Measurements from ENCODE around the gene WNK4.

Gene WNK4

DNA sequence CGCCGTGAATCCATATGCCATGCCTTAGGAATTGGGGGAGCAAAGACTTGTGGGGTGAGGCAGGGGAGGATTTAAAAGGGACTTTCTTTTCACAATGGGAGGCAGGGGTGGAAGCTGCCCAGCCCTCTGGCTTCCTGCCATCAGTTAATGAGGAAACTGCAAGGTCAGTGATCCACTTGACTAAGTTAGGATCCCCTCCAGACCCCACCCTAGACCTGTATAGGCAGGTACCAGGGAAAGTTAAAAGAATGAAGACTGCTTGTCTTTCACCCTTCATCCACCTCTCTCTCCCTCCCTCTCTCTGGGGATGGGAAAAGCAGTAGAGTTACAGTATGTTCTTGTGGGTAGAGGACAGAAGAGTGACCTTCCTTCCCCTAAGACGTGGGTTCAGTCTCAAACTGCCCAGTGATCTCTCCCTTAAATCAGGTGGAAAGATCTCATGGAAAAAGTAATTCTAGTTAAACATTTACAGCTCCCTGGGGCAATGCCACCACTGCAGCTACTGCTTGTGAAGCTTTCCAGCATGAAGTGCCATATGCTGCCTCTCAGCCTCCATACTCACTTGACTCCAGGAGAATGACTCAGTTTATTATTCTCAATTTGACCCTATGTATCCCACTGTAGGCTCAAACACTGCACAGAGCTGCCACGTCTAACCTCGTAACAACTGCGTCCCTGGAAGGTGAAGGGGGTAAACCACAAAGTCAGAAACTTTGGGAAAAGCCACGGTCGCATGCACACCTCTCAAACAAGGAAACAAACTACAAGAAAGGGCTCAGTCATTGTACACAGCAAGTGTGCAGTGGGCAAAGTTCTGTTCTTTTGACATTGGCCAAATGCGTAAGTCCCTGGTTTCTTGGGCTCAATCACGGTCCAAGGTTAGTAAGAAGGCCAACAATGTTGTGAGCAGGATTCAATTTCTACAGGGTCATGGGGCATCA, 16.9 kb downstream of the WNK4 start:
- no peak for DNase-seq

- DNase-seq = no peak
These were observed 17.6 kb downstream of the WNK4 start for GRCh38 chr17:42798011-42798382.

GRCh38 chr17:42798383-42799380, 18.3 kb downstream of the WNK4 start, which contains the start of the genes CNTD1 and COA3:
Gene CNTD1, plus strand, starts transcription at chr17:42798861. Its CDS starts 207 bp downstream, at chr17:42799068.
Gene COA3, minus strand, starts transcription at chr17:42798704. Its CDS starts 23 bp downstream, at chr17:42798681.
- DNase-seq = peak; percentile 83

DNA sequence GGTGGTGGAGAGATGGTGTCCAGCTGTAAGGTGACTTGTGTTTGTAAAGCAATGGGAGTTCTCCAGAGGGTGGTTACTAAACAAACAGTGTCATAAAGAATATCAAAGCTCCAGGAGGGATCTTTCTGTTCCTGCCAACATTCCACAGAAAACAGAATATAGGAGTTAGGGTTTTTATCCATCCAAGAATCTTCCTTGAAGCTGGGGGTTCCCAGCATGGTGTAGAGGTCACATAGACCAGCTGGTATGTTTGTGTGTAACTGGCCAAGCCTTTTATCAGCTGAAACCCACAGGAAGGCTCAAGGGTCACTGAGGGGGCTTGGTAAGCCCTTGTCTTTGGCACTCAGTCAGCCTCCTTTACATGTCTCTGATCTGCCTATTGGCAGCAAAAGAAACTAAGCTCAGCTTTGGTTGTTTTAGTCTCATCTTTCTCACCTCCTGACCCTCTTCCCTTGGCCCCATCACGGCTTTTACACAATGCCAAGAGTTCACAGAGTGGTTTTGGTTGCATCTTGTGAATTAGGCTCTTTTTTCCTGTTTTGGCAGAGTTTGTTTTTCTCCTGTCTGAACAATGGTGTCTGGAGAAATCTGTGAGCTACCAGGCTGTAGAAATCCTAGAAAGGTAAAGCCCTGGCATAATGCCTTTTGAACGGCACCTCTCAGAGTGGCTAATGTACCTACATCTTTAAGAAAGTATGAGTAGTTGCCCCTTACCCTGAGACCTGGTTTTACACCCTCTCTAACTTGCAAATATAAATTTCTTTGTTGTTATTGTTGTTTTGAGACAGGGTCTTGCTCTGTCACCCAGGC, 22.9 kb downstream of the WNK4 start:
- no peak for DNase-seq

DNA sequence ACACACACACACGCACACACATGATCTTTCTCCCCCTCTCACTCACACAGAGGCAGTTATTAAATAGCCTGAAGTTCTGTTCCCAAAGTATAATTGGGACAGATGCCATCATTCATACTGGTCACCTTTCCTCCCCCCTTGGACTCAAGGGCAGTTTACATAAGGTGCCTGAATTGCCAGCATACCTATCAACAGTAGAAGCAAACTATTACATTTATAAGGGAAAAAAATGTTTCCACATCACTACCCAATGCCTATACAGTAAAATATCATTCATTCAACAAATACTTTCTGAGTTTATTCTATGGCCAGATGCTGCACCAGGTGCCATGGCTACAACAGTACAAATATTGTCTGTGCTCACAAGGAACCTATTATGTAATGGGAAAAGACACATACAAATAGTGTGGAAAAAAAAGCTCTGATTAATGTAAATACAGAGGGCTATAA, 24.5 kb downstream of the WNK4 start:
- DNase-seq = no peak

GRCh38 chr17:42806249-42806648, 25.8 kb downstream of the WNK4 start:
- no peak for DNase-seq

DNA sequence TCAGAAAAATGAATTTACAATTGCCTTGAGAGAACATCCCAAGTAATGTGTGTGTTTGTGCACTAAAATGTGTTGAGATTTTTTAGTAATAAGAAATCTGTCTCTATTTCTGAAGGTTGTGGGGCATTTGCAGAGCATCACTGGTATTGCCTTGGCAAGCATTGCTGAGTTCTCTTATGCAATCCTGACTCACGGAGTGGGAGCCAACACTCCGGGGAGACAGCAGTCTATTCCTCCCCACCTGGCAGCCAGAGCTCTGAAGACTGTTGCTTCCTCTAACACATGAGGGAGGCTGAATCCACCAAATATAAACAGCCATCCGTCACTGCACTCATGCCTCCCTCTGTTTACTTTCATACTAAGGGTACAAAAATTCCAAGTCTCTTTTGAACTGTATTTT, 28.8 kb downstream of the WNK4 start:
- DNase-seq = no peak

DNA sequence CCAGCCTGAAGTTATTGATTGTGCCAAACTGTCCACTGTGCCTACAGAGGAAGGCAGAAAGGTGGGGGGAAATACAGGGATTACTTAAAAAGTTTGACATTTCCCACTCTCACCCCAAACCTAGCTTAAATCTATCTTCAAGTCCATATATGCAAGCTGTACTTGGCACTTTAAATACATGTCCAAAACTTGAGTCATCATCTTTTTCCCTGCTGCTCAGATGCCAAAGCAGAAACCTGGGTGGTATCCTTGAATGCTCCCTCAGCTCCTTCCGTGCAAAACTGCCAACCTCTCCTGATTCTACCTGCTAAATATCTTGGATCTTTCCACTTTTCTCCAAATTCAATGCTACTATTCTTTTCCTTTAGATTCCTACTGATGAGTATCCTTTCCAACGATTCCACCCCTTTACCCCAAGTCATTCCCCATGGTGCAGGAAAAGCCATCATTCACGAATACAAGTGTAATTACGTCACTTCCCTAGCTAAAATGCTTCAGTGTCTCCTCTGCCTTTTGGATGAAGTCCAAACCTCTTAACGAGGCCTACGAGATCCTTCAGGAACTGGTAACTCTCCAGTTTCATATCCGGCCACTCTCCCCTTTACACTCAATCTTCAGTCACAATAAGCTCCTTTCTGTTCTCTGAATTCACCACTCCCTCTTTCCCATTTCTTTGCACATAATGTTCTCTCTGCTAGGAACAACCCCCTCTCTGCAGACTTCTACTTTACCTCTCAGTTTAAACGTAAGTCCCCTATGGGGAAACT, 34.4 kb downstream of the WNK4 start:
- no peak for DNase-seq

GRCh38 chr17:42817866-42818265, 37.5 kb downstream of the WNK4 start:
- no peak for DNase-seq

GRCh38 chr17:42818379-42818778, 38.0 kb downstream of the WNK4 start:
- DNase-seq = no peak

DNA sequence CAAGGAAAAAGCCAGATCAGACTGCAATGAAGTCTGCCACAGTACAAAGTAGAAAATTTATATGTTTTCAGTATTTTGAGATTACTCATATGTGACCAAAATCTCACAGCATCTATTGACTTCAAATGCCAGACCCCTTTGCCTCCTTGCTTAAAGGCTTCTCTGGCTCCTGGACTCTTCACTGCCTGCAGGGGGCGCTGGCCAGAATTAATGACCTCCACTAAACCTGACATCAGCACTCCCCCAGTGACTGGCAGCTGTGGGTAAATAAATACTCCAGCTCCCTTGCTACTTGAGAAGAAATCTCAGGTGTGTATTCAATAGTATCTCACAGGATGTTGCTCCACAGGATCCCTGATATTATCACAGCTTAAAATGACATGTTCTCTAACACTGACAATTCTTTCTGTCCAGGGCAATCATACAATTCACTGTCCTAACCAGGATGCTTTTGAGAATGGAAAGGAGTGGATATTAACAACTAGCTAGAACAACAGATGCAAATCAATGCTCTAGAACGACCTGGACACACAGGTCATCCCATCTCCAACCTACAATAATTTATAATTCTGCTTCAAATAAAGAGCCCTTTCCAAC, 39.6 kb downstream of the WNK4 start:
- DNase-seq = no peak

DNA sequence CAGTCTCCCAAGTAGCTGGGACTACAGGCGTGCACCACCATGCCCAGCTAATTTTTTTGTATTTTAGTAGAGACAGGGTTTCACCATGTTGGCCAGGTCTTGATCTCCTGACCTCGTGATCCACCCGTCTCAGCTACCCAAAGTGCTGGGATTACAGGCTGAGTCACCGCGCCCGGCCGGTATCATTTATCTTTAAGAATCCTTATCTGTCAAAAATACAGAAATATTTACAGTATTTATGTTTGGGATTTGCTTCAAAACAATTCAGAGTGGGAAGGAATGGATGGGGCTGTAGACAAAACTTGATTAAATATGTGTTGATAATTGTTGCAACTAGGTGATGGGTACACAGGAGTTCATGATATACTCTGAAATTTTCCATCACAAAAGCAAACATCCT, 40.8 kb downstream of the WNK4 start:
- no peak for DNase-seq

DNA sequence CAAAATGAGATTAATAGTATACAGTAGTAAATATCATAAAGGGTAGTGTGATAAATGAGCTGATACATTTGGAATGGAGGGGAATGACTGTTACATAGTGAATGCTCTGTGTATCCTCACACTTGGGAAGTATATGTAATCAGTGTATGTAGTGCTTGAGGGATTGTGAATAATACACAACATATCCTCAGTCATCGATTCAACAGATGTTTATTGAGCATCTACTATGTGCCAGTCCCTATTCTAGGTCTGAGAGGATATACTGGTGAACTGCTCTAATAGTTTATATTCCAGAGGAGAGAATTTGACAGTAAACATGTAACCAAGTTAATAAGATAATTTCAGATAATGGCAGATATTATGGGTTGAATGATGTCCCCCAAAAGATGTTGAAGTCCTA, 47.1 kb downstream of the WNK4 start:
- DNase-seq = no peak

GRCh38 chr17:42830971-42831370, 50.6 kb downstream of the WNK4 start:
- DNase-seq = no peak

- DNase-seq = no peak
These were observed 52.0 kb downstream of the WNK4 start for GRCh38 chr17:42832213-42832933.

DNA sequence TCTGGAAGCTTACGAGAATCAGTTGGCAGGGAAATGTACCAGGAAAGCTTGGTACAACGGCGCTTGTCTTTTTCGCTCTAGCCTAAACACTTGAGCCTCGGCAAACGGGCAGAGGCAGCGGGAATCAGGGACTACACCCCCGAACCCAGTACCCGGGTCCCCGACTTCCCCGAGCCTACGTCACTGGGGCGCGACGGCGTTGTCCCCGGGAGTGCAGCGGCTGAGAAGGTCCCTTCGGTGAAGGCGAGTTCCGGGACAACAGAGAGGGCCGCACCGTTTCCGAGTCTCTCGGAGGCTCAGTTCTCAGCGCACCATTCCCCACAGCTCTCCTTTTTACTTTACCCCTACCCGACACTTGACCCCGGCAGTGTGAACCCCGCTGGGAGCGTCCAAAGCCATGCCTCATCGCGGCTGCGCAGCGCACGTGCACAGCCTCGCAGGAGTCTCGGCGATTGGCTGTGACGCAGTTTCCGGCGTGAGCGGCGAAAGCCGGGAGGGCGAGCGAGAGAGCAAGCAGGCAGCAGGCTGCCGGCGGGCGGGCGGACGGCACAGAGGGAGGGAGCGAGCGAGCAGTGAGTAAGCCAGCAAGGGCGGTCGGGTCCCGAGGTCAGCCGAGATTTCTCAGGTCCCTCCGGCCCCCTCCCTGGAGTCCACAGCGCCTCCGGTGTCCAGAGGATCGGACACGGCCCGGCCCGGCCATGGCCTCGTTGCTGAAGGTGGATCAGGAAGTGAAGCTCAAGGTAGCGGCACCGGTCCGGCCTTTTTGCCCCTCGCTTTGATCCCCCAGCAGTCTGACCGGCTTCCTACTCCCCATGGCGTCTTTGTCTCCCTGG, 52.7 kb downstream of the WNK4 start, which contains the start of gene PSME3:
TSS of gene PSME3 (plus strand) at position 464 of the 833 bp plus-strand sequence. CDS start at position 699, 235 bp downstream.
- peak; percentile 93 for DNase-seq

DNA sequence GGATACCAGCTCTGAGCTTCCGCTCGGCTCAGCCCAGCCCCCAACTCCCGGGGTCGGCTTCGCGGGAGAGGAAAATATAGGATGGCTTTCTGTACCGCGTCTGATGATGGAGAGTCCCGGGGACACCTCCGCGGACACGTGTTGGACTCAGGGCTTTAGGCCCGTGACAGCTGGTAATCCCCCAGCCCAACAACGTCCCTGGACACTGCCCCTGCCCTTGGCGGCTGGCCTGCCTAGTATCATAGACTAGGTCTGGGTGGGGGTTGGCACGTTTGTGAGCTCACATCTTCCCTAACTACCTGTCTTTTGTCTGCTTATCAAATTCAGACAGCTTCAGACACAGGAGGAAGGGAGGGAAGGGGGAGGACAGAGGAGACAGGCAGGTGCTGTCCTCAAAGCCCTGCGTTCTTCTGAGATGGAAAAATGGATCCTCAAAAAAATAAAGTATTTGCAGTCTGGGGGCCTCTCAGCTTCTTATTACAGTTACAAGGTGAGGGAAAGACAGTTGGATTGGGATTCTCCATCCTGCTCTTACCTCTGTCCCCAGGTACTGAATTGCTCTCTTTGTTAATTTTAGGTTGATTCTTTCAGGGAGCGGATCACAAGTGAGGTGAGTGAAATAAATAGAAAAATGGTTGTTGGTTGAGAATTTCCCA, 53.5 kb downstream of the WNK4 start:
- DNase-seq = no peak

- DNase-seq = no peak
These were observed 55.3 kb downstream of the WNK4 start for GRCh38 chr17:42835732-42836131.

All from midbrain (tissue), 1 donor.